Nephron (organoid): ENCODE data around the gene ANKRD42.

Experiments
- H3K27ac Mint-ChIP-seq, 3 experiments: 2 replicates each; pipeline ENCODE4 v1.8.0; 2020; ENCODE audit warnings: mixed read lengths in 3 of 3, mild to moderate bottlenecking in 2 of 3, moderate library complexity in 1 of 3
- H3K27me3 Mint-ChIP-seq: 2 replicates; pipeline ENCODE4 v1.8.0; 2021; ENCODE audit warnings: low read depth, mild to moderate bottlenecking, moderate library complexity, mixed read lengths
- H3K36me3 Mint-ChIP-seq: 2 replicates; pipeline ENCODE4 v1.8.0; 2020; ENCODE audit warnings: low read depth, mixed read lengths
- H3K4me1 Mint-ChIP-seq: 2 replicates; pipeline ENCODE4 v1.8.0; 2020; ENCODE audit warnings: mixed read lengths
- H3K4me3 Mint-ChIP-seq, 3 experiments: 2 replicates each; pipeline ENCODE4 v1.8.0; 2020; ENCODE audit warnings: mild to moderate bottlenecking in 3 of 3, mixed read lengths in 3 of 3, moderate library complexity in 2 of 3
- H3K9me3 Mint-ChIP-seq: 2 replicates; pipeline ENCODE4 v1.8.0; 2020; ENCODE audit warnings: mixed read lengths
- CTCF ChIP-seq, 3 experiments: fragments of 200-600 bp; sonication (generic); IDR thresholded peaks; one replicate each; pipeline ENCODE4 v1.5.0; 2021; ENCODE audit warnings: antibody characterized with exemption in 3 of 3; ENCODE audit not compliant: unreplicated experiment in 3 of 3

The ANKRD42 gene

GRCh38 chr11:83223457-83223856, 29.9 kb downstream of the ANKRD42 start:
- Mint-ChIP-seq H3K4me1 (no peaks in the 10 kb centered on the region), H3K9me3 (no peaks in the 10 kb centered on the region), H3K36me3 (no peaks in the 10 kb centered on the region), H3K4me3 (no peak overlapping the region), H3K27me3 (peaks cover 4% of the 10 kb centered on the region), H3K27ac (no peak overlapping the region)
- no peak for TF ChIP-seq CTCF (IDR thresholded peaks at IDR 0.05; ENCODE audit: unreplicated experiment in 3 of 3)

GRCh38 chr11:83235825-83236224, 42.3 kb downstream of the ANKRD42 start:
- Mint-ChIP-seq H3K4me3 (no peak overlapping the region), H3K9me3 (no peaks in the 10 kb centered on the region), H3K36me3 (no peaks in the 10 kb centered on the region), H3K27ac (no peak overlapping the region), H3K4me1 (no peaks in the 10 kb centered on the region), H3K27me3 (no peaks in the 10 kb centered on the region)
- TF ChIP-seq CTCF (IDR thresholded peaks at IDR 0.05; ENCODE audit: unreplicated experiment in 3 of 3), result no peak

DNA sequence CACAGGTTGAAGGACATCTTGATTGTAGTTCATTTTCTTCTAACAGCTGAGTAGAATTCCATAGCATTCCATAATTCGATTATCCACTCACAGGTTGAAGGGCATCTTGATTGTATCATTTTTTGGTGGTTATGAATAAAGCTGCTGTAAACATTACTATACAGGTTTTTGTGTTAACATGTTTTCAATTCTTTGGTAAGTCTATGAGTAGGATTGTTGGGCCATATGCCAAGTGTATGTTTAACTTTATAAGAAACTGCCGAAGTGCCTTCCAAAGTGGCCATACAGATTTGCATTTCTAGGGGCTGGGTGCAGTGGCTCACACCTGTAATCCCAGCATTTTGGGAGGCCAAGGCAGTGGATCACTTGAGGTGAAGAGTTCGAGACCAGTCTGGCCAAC, 44.6 kb downstream of the ANKRD42 start:
- no peak overlapping the region for H3K4me3 Mint-ChIP-seq
- no peaks in the 10 kb centered on the region for H3K4me1 Mint-ChIP-seq
- no peak for TF ChIP-seq CTCF (IDR thresholded peaks at IDR 0.05; ENCODE audit: unreplicated experiment in 3 of 3)
- no peaks in the 10 kb centered on the region for H3K9me3 Mint-ChIP-seq
- peaks cover 3% of the 10 kb centered on the region for H3K27me3 Mint-ChIP-seq
- H3K36me3 Mint-ChIP-seq, result peaks cover 7% of the 10 kb centered on the region
- H3K27ac Mint-ChIP-seq, result no peak overlapping the region

DNA sequence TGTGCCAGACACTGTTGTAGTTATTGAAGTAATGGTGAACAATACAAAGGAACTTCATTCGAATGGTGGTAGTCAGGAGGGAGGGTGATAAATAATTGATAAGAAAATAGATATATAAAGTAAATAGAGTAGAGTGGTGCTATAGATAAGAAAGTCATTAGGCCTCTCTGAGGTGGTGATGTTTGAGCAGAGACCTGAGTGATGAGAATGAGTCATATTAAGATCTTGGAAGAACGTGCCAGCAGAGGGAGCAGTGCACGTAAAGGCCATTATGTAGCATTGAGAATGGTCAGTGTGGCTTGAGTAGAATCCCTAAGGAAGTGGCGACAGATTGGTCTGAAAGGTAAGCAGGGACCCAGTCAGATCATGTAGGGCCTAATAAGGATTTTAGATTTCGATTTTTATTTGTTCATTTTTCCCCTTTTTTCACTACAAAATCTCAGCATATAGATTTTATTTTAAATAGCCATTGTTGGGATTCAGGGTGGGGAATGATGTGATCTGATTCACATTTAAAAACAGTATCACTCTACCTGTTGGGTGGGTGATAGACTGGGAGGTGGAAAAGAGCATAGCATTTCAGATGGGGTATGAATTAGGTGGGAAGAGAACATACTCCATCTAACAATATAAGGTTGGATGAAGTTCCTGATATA, 47.9 kb downstream of the ANKRD42 start:
- Mint-ChIP-seq H3K4me1 (no peaks in the 10 kb centered on the region), H3K27ac (no peak overlapping the region), H3K9me3 (no peaks in the 10 kb centered on the region), H3K4me3 (no peak overlapping the region), H3K27me3 (peaks cover 3% of the 10 kb centered on the region), H3K36me3 (peaks cover 7% of the 10 kb centered on the region)
- TF ChIP-seq CTCF (IDR thresholded peaks at IDR 0.05; ENCODE audit: unreplicated experiment in 3 of 3), result peak; percentile 41 to 58 (median 47)

DNA sequence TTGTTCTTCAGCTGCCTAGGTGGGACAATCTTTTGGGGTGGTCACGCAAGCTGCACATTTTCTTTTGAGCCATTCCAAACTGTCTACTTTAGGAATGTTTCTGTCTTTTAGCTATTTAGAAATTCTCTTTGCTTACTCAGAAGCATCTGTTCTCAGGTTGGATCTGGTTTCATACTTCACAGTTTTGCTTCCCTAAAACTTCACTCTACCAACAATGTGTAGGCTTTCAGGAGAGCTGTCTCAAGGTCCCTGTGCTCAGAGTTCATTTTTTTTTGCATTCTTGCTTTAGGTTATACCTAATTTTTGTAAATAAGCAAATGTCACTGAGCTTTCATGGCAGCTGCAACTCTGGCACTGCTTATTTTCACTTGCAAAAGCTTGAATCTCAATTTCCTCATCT, 55.9 kb downstream of the ANKRD42 start:
- H3K4me1 Mint-ChIP-seq, result no peaks in the 10 kb centered on the region
- no peaks in the 10 kb centered on the region for H3K27me3 Mint-ChIP-seq
- H3K9me3 Mint-ChIP-seq, result no peaks in the 10 kb centered on the region
- TF ChIP-seq CTCF (IDR thresholded peaks at IDR 0.05; ENCODE audit: unreplicated experiment in 3 of 3), result no peak
- no peak overlapping the region for H3K27ac Mint-ChIP-seq
- no peak overlapping the region for H3K4me3 Mint-ChIP-seq
- no peaks in the 10 kb centered on the region for H3K36me3 Mint-ChIP-seq

- Mint-ChIP-seq H3K4me1 (no peaks in the 10 kb centered on the region), H3K27me3 (no peaks in the 10 kb centered on the region), H3K27ac (no peak overlapping the region), H3K4me3 (no peak overlapping the region), H3K36me3 (no peaks in the 10 kb centered on the region), H3K9me3 (no peaks in the 10 kb centered on the region)
- TF ChIP-seq CTCF (IDR thresholded peaks at IDR 0.05; ENCODE audit: unreplicated experiment in 3 of 3), result peak; percentile 69 to 74 (median 70)
Measured at GRCh38 chr11:83249972-83250593, 56.6 kb downstream of the ANKRD42 start.
